ENCODE results near the gene PAM16. TPM values are rescaled to one million over a fixed set of nuclear protein-coding genes. Genes with fewer than 3 reads are reported as not detected.

Gene PAM16
- total and polyA plus RNA-seq, 9 of the 15 experiments (the other 6 are each of a cell fraction or from before 2014, with no cell fraction given) = 38.7 to 273 (median 79.3) TPM

GRCh38 chr16:4350787-4351659 is at the start of gene PAM16 (continued):
- TF ChIP-seq, protein P1, sequence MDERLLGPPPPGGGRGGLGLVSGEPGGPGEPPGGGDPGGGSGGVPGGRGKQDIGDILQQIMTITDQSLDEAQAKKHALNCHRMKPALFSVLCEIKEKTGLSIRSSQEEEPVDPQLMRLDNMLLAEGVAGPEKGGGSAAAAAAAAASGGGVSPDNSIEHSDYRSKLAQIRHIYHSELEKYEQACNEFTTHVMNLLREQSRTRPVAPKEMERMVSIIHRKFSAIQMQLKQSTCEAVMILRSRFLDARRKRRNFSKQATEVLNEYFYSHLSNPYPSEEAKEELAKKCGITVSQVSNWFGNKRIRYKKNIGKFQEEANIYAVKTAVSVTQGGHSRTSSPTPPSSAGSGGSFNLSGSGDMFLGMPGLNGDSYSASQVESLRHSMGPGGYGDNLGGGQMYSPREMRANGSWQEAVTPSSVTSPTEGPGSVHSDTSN (CRISPR knock-in tag; IDR thresholded peaks at IDR 0.05; ENCODE audit: low read depth) = no peak
- TF ChIP-seq, protein P1 (tag; conservative IDR thresholded peaks at IDR 0.05; ENCODE audit: low read depth) = no peak
- TF ChIP-seq CHD1 (IDR thresholded peaks at IDR 0.05; ENCODE audit: low read length) (no peak), ARID3B (CRISPR knock-in tag; IDR thresholded peaks at IDR 0.05; ENCODE audit: borderline replicate concordance) (no peak), PRPF4 (IDR thresholded peaks at IDR 0.05; ENCODE audit: insufficient read depth, low read depth, low read length, poor library complexity, severe bottlenecking) (no peak), SMARCE1 (IDR thresholded peaks at IDR 0.05) (no peak), ZNF436 (CRISPR knock-in tag; IDR thresholded peaks at IDR 0.05) (no peak), PCBP1 (IDR thresholded peaks at IDR 0.05; ENCODE audit: low read depth, low read length, poor library complexity, severe bottlenecking) (peak; percentile 61), TCFL5 (CRISPR knock-in tag; conservative IDR thresholded peaks at IDR 0.05) (no peak), POLR2AphosphoS2 (IDR thresholded peaks at IDR 0.05; ENCODE audit: low read length) (peak; percentile 95; the same call in 1 of the 2 replicates), RBBP5 (IDR thresholded peaks at IDR 0.05; ENCODE audit: borderline replicate concordance, insufficient read depth, low read length, poor library complexity, severe bottlenecking) (peak; percentile 83), GABPB2 (CRISPR knock-in tag; conservative IDR thresholded peaks at IDR 0.05) (no peak), BCL6 (CRISPR knock-in tag; IDR thresholded peaks at IDR 0.05) (no peak), BCOR (IDR thresholded peaks at IDR 0.05) (no peak), ESRRA (IDR thresholded peaks at IDR 0.05; ENCODE audit: borderline replicate concordance, low read depth) (peak; percentile 38; the same call in 1 of the 2 replicates)
- TF ChIP-seq, protein P2, sequence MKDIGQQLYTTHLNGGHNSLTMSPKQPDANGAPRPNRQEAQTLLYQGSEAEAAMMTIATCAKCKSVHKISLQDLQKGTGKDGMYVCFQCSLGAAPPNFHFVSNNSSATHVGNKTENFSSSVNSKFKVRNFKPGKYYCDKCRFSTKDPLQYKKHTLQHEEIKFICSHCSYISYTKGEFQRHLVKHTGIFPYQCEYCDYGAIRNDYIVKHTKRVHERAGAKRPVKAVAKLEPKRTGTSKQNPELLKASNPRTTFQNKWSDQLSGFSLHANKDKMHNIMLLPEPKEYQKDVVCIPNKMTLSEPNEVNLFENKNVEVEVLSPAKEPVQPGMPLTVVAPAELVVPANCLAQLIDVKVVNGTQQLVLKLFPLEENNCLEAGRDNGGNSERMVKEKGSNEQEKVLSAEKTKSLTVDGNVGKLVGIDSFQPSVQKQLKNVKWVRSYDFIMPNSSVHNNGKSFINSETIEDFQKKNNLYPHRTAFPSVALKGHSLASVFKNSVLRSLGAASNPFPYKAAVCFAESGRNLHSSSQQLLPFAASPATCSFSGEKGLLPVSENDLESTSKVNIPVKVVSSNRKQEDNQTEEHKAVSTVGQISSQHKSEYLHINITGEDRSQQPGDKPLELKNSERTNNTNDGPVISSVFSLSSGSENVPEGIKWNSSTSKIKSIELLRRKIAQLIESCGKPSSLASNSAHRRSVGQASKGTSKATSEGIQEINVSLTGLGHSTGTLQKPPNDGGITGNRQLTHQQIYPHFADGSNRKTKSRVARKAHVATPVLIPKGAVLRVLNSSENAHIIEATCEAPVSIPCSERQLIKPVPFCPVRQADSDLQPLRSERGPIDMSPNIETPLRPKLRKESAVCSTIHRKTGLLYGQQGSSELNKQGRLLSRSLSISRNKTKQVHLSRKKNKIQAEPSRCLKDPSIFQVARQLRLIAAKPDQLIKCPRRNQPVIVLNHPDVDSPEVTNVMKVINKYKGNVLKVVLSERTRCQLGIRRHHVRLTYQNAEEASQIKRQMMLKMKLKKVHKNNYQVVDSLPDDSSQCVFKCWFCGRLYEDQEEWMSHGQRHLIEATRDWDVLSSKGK (CRISPR knock-in tag; IDR thresholded peaks at IDR 0.05) = no peak
- TF ChIP-seq, protein P3, sequence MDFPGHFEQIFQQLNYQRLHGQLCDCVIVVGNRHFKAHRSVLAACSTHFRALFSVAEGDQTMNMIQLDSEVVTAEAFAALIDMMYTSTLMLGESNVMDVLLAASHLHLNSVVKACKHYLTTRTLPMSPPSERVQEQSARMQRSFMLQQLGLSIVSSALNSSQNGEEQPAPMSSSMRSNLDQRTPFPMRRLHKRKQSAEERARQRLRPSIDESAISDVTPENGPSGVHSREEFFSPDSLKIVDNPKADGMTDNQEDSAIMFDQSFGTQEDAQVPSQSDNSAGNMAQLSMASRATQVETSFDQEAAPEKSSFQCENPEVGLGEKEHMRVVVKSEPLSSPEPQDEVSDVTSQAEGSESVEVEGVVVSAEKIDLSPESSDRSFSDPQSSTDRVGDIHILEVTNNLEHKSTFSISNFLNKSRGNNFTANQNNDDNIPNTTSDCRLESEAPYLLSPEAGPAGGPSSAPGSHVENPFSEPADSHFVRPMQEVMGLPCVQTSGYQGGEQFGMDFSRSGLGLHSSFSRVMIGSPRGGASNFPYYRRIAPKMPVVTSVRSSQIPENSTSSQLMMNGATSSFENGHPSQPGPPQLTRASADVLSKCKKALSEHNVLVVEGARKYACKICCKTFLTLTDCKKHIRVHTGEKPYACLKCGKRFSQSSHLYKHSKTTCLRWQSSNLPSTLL (IDR thresholded peaks at IDR 0.05) = no peak

Data from K562 (cell line).